NCI-H2196 (cell line): Measurements from ENCODE around the gene ENTPD5.

Experiments used
- DNase-seq: peaks from one replicate; lab custom pipeline; 2025; ENCODE audit not compliant: unreplicated experiment; lab: John Stamatoyannopoulos, UW

ENTPD5 gene, protein sequence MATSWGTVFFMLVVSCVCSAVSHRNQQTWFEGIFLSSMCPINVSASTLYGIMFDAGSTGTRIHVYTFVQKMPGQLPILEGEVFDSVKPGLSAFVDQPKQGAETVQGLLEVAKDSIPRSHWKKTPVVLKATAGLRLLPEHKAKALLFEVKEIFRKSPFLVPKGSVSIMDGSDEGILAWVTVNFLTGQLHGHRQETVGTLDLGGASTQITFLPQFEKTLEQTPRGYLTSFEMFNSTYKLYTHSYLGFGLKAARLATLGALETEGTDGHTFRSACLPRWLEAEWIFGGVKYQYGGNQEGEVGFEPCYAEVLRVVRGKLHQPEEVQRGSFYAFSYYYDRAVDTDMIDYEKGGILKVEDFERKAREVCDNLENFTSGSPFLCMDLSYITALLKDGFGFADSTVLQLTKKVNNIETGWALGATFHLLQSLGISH

GRCh38 chr14:74018586-74019407, at the start of gene ENTPD5, which contains the start of gene BBOF1:
Gene ENTPD5 (minus strand): TSS chr14:74019288. CDS start chr14:73988102, 31,186 bp downstream.
Gene BBOF1 (plus strand): TSS chr14:74019349. CDS start chr14:74019479, 130 bp downstream.
- DNase-seq = peak; percentile 91

- DNase-seq = no peak
Measured at GRCh38 chr14:74065746-74066575, 46.9 kb upstream of the ENTPD5 start.

GRCh38 chr14:74064883-74065282, 45.8 kb upstream of the ENTPD5 start:
- DNase-seq = no peak

GRCh38 chr14:74064426-74064825, 45.3 kb upstream of the ENTPD5 start:
- no peak for DNase-seq

DNA sequence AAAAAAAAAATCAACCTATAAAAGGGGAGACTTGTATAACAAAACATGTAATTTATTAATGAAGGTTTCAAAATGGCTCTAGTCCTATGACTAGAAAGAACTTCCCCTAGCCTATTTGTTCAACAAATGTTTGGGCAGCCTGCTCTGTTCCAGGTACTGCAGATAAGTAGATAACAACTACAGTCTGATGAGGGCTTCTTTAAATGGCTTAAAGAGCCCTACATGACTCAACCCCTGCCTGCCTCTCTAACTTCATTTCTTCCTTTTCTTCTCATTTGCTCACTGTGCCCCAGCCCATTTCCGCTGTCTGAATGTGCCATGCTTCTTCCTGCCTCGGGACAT, 43.7 kb upstream of the ENTPD5 start:
- no peak for DNase-seq

DNA sequence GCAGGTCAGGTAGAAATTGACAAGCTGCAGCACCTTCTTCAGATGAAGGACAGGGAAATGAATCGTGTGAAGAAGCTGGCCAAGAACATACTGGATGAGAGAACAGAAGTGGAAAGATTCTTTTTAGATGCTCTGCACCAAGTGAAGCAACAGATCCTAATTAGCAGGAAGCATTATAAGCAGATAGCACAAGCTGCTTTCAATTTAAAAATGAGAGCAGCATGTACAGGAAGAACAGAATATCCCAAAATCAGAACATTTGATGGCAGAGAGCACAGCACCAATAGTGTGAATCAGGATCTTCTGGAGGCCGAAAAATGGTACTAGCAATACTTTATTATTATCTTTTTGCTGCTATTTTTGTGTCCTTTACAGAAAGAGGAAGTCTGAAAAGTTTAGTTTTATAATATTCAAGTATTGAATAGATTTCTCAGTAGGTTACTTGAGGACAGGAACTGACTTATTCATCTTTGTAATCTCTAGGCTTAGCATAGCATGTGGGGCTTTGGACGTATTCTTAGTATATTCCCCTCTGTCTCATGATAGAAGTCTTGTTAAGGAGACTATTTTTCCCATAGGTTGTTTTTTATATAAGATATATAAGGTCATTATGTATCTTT, 30.9 kb upstream of the ENTPD5 start:
- DNase-seq = no peak

DNA sequence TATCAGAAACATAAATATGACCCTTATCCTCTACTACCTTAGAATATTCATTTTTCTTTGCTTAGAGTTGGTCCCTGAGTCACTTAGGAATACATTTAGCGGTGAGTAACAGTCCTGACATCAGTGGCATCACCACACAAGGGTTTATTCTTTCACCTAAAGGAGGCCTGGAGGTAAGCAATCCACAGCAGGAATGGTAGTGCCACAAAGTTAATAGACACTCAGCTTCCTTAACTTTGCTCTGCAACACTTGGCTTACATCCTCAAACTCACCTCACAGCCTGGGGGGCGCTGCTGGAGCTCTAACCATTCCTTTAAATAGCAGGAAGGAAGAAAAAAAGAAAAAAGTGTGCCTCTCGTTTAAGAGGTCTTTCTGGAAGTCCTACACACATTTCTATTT, 29.2 kb upstream of the ENTPD5 start:
- DNase-seq = no peak

DNA sequence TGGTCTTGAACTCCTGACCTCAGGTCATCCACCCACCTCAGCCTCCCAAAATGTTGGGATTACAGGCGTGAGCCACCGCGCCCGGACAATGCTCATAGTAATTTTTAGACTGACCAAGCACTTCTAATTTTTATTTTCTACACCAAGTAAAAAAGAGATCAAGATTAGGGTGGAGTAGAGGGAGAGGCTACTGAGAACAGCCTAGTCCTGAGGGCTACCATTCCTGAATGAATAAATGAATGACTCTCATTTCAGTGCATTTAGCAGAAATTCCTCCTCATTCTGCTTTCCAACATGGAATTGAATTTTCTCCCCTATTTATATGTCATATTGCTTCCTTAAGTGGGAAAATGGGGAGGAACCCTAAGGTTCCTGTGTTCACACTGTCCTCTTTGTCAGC, 26.4 kb upstream of the ENTPD5 start:
- no peak for DNase-seq

DNA sequence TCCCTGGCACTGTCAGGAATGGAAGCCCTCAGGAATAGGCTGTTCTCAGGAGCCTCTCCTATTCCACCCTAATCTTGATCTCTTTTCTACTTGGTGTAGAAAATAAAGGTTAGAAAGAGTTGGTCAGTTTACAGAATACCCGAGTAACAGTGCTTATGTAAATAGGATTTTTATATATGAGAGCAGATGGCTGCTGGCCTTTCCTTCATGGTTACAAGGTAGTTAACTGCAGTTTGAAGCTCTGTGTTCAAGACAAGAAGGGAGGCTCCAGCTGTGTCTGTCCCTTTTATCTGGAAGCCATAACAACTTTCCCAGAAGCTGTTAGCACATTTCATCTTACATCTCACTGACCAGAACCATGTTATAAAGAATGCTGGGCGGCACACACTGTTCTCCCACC, 23.2 kb upstream of the ENTPD5 start:
- DNase-seq = no peak

GRCh38 chr14:74038020-74038859, 19.2 kb upstream of the ENTPD5 start:
- no peak for DNase-seq

DNA sequence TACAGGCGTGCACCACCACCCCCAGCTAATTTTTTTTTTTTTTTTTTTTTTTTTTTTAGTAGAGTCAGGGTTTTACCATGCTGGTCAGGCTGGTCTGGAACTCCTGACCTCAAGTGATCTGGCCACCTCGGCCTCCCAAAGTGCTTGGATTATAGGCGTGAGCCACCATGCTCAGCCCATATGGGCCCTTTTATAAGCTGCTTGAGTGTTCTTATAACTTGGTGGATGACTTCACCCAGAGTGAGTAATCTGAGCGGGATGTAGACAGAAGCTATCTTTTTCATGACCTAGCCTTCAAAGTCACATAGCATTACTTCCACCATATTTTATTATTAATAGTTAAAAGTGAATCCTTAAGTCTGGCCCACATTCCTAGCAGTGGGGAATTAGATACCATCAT, 16.5 kb upstream of the ENTPD5 start:
- DNase-seq = no peak

GRCh38 chr14:74034572-74034971, 15.5 kb upstream of the ENTPD5 start:
- DNase-seq = no peak

DNA sequence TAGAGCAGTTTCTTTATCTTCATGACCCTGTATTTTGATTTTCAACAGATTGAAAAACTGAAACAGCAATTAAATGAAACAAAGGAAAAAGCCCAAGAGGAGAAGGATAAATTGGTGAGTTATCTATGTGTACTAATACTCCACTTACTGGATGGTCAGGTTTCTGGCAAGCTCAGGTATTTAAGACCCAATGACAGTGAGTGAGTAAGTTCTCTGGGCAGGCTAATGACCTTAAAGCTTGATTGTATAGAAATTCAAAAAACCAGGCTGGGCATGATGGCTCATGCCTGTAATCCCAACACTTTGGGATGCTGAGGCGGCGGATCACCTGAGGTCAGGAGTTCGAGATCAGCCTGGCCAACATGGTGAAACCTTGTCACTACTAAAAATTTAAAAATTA, 10.0 kb upstream of the ENTPD5 start:
- DNase-seq = no peak

DNA sequence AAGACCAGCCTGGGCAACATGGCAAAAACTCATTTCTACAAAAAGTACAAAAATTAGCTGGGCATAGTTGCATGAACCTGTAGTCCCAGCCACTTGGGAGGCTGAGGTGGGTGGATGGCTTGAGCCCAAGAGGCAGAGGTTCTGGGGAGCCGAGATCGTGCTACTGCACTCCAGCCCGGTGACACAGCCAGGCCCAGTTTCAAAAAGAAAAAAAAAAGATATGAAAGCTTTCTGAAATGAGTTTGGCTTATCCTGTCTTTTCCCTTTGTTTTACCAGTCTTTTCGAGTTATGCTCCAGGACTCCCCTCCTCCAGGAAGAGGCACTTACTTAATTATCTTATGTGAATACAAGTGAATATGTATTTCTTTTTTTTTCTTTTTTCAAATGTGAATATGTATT, 3.3 kb upstream of the ENTPD5 start:
- DNase-seq = no peak

GRCh38 chr14:74019408-74020137, 485 bp upstream of the ENTPD5 start:
- DNase-seq = no peak

DNA sequence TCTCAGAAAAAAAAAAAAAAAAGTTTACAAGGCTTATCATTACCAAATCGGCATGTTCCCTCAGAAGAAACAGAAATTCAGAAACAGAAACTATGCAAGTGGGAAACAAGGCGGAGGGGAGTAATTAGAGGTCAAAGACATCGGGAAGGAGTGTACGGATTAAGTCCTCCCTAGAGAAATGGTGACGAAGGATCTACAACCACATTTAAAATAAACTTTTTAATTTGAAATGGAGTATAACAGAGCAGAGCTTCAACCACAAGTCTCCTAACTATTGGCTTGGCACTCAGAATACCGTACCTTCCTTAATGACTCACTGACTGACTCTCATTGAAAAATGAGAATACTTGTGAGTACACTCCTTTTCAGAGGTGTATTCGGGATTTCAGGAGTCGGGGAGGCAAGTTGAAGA, 908 bp downstream of the ENTPD5 start:
- no peak for DNase-seq

GRCh38 chr14:74015963-74016362, 3.1 kb downstream of the ENTPD5 start:
- no peak for DNase-seq

GRCh38 chr14:74015176-74015575, 3.9 kb downstream of the ENTPD5 start:
- no peak for DNase-seq

DNA sequence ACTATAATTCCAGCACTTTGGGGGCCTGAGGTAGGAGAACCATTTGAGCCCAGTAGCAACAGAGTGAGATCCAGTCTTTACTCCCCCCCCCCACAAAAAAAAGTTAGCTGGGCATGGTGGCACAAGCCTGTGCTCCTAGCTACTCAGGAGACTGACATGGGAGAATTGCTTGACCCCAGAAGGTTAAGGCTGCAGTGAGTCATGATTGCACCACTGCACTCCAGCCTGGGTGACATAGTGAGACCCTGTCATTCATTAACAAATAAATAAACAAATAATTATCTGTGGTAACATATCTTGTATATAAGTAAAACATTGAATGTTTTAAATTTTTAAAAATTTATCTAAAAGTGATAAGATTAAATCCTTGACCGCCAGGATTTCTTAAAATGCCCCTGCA, 4.8 kb downstream of the ENTPD5 start:
- no peak for DNase-seq
